ENCODE data around the gene MCC. TPM values are rescaled to one million over a fixed set of nuclear protein-coding genes. Genes with fewer than 3 reads are reported as not detected.

The MCC gene
- polyA plus RNA-seq, 1 donor (not counting 4 experiments of a cell fraction or from before 2014, with no cell fraction given) = 24.6 TPM

DNA sequence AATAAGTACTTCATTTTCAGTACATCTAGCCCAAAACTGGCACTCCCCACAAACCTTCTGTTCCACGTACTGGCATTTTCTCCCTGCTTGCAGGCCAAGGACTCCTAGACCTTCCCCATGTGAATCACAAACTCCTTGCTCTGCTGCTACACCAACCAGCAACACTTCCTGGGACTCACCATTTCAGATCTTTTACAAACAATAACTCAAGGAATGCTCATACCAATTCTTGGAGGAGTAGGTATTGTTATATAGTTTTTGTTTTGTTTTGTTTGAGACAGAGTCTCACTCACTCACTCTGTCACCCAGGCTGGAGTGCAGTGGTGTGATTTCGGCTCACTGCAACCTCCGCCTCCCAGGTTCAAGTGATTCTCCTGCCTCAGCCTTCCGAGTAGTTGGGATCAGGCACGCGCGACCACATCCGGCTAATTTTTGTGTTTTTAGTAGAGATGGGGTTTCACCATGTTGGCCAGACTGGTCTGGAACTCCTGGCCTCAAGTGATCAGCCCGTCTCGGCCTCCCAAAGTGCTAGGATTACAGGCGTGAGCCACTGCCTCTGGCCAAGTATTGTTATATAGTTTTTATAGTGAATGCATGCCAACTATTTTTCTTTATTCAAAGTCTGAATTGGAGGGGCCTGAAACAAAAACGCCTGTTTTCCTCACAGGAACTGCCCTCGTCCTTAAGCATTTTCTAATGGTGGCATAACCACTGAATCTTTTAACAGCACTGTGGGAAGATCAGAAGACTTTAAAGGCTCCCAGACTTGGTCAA is 264.2 kb downstream of the MCC start:
- Histone ChIP-seq H4K20me1 (ENCODE audit: control insufficient read depth, extremely low read depth, insufficient read depth, low read length) (no peaks in the 10 kb centered on the region), H3K79me2 (ENCODE audit: control insufficient read depth, insufficient read depth, low read length) (peaks cover 71% of the 10 kb centered on the region), H3K27me3 (ENCODE audit: control insufficient read depth, extremely low read depth, insufficient read depth, low read length) (no peaks in the 10 kb centered on the region), H3K9me3 (ENCODE audit: control insufficient read depth, low read depth, low read length) (no peaks in the 10 kb centered on the region), H3K4me2 (ENCODE audit: control insufficient read depth, extremely low read depth, insufficient read depth, low read depth, low read length) (no peak overlapping the region), H3K4me3 (ENCODE audit: control insufficient read depth in 2 of 3, extremely low read depth in 1 of 3, insufficient read depth in 2 of 3, low read depth in 1 of 3, low read length in 3 of 3) (no peak overlapping the region), H2AFZ (ENCODE audit: control insufficient read depth, low read length) (no peak overlapping the region), H3K4me1 (ENCODE audit: control insufficient read depth, extremely low read depth, insufficient read depth, low read length) (peaks cover 18% of the 10 kb centered on the region), H3K9me1 (ENCODE audit: control insufficient read depth, extremely low read depth, insufficient read depth, low read length) (peaks cover 3% of the 10 kb centered on the region), H3K27ac (ENCODE audit: control insufficient read depth, insufficient read depth, low read length) (no peak overlapping the region), H3K9ac (ENCODE audit: control insufficient read depth, extremely low read depth, insufficient read depth, low read length) (no peak overlapping the region), H3K36me3 (ENCODE audit: control insufficient read depth in 2 of 2, extremely low read depth in 1 of 2, insufficient read depth in 2 of 2, low read length in 2 of 2) (no peaks in the 10 kb centered on the region)
- FAIRE-seq = no peak
- dilution Hi-C loops (cut with MboI; ENCODE audit: extremely low pct_ligation_motif_present, low sequenced_read_pairs) = no loop called here
- no peak for DNase-seq (ENCODE audit: low read depth, low spot score)
- TF ChIP-seq EZH2 (IDR thresholded peaks at IDR 0.05; ENCODE audit: low read length) (no peak), CTCF (optimal IDR thresholded peaks at IDR 0.05 in 1 of 3, IDR thresholded peaks at IDR 0.05 in 1 of 3, conservative IDR thresholded peaks at IDR 0.05 in 1 of 3; ENCODE audit: extremely low read depth in 1 of 3, insufficient read depth in 2 of 3, low read length in 3 of 3) (no peak)

DNA sequence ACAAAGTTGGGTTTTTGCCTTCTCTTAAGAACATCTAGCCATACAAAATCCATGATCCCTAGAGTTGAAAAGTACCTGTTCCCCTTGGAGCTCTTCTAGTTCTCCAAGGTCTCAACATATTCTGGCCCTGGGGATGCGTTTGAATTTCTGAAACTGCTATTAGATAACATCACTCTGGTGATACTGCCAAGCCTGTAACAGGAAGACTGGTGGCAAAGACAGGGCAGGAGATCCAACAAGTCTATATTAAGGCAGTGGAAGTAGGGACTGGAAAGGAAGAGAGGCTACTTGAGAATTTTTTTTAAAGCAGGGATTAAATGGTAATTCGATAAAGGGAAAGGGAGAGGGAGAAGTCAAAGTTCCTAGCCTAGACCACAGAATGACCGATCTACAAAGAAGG is 264.9 kb downstream of the MCC start:
- H3K27ac ChIP-seq (ENCODE audit: control insufficient read depth, insufficient read depth, low read length) = no peak overlapping the region
- no peaks in the 10 kb centered on the region for H3K27me3 ChIP-seq (ENCODE audit: control insufficient read depth, extremely low read depth, insufficient read depth, low read length)
- H3K79me2 ChIP-seq (ENCODE audit: control insufficient read depth, insufficient read depth, low read length) = peaks cover 66% of the 10 kb centered on the region
- H3K4me1 ChIP-seq (ENCODE audit: control insufficient read depth, extremely low read depth, insufficient read depth, low read length) = peaks cover 17% of the 10 kb centered on the region
- dilution Hi-C loops (cut with MboI; ENCODE audit: extremely low pct_ligation_motif_present, low sequenced_read_pairs) = no loop called here
- H2AFZ ChIP-seq (ENCODE audit: control insufficient read depth, low read length) = no peak overlapping the region
- no peak overlapping the region for H3K4me3 ChIP-seq (ENCODE audit: control insufficient read depth in 2 of 3, extremely low read depth in 1 of 3, insufficient read depth in 2 of 3, low read depth in 1 of 3, low read length in 3 of 3)
- no peak overlapping the region for H3K4me2 ChIP-seq (ENCODE audit: control insufficient read depth, extremely low read depth, insufficient read depth, low read depth, low read length)
- H4K20me1 ChIP-seq (ENCODE audit: control insufficient read depth, extremely low read depth, insufficient read depth, low read length) = no peaks in the 10 kb centered on the region
- H3K9me1 ChIP-seq (ENCODE audit: control insufficient read depth, extremely low read depth, insufficient read depth, low read length) = peaks cover 3% of the 10 kb centered on the region
- H3K9me3 ChIP-seq (ENCODE audit: control insufficient read depth, low read depth, low read length) = no peaks in the 10 kb centered on the region
- no peak for DNase-seq (ENCODE audit: low read depth, low spot score)
- TF ChIP-seq EZH2 (IDR thresholded peaks at IDR 0.05; ENCODE audit: low read length) (no peak), CTCF (optimal IDR thresholded peaks at IDR 0.05 in 1 of 3, IDR thresholded peaks at IDR 0.05 in 1 of 3, conservative IDR thresholded peaks at IDR 0.05 in 1 of 3; ENCODE audit: extremely low read depth in 1 of 3, insufficient read depth in 2 of 3, low read length in 3 of 3) (no peak)
- no peak overlapping the region for H3K9ac ChIP-seq (ENCODE audit: control insufficient read depth, extremely low read depth, insufficient read depth, low read length)
- H3K36me3 ChIP-seq (ENCODE audit: control insufficient read depth in 2 of 2, extremely low read depth in 1 of 2, insufficient read depth in 2 of 2, low read length in 2 of 2) = no peaks in the 10 kb centered on the region
- FAIRE-seq = no peak
